ENCODE data around the gene CAPN15. TPM values are rescaled to one million over a fixed set of nuclear protein-coding genes. Genes with fewer than 3 reads are reported as not detected.
A peak's percentile ranks its signal among the peaks of the same experiment; 100 is the strongest.

The CAPN15 gene
- polyA plus RNA-seq, 3 donors = 3.4 to 42.6 (median 3.9) TPM

DNA sequence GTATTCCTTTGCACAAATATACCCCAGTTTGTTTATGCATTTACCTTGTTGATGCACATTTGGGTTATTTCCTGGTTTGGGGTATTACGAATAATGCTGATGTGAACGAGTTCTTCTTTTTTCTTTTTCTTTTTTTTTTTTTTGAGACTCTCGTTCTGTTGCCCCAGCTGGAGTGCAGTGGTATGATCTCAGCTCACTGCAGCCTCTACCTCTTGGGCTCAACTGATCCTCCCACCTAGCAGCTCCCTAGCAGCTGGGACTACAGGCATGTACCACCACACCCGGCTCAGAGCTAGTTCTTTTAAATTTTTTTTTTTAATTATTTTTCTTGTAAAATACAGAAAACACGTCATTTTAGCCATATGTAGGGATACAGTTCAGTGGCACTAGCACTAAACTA lies 76.4 kb downstream of the CAPN15 start:
- Histone ChIP-seq H4K20me1 (ENCODE audit: insufficient read depth, low read length) (peaks cover 95% of the 10 kb centered on the region), H3K9me3 (replicated peaks in 1 of 2; ENCODE audit: control insufficient read depth in 1 of 2, insufficient read depth in 1 of 2, low read length in 2 of 2) (peaks cover 0 to 9% of the 10 kb centered on the region in 2 donors), H3K79me2 (ENCODE audit: insufficient read depth, low read length) (peaks cover 93% of the 10 kb centered on the region), H3K36me3 (replicated peaks in 1 of 2; ENCODE audit: control insufficient read depth in 1 of 2, insufficient read depth in 2 of 2, low read length in 2 of 2) (peaks cover 9 to 19% of the 10 kb centered on the region in 2 donors), H3K4me1 (ENCODE audit: control insufficient read depth in 1 of 2, insufficient read depth in 2 of 2, low read length in 2 of 2) (no peaks in the 10 kb centered on the region), H3K9ac (ENCODE audit: insufficient read depth, low read length, poor library complexity, severe bottlenecking) (no peak overlapping the region), H3K27me3 (ENCODE audit: control insufficient read depth in 2 of 2, insufficient read depth in 2 of 2, low read length in 2 of 2) (no peaks in the 10 kb centered on the region), H2AFZ (ENCODE audit: insufficient read depth, low read depth, low read length, poor library complexity, severe bottlenecking) (no peak overlapping the region), H3K4me3 (replicated peaks in 1 of 3; ENCODE audit: low read depth in 2 of 3, low read length in 3 of 3) (no peak overlapping the region), H3K4me2 (replicated peaks; ENCODE audit: extremely low read depth, low read length, poor library complexity, severe bottlenecking) (no peak overlapping the region), H3K27ac (ENCODE audit: low read depth in 1 of 2, low read length in 2 of 2) (no peak overlapping the region)
- Mint-ChIP-seq H3K36me3 (peaks cover 12 to 43% of the 10 kb centered on the region in 2 donors), H3K27me3 (ENCODE audit: low read depth in 3 of 3) (peaks cover 0 to 1% (median 0%) of the 10 kb centered on the region in 3 donors), H3K4me1 (peaks cover 3% of the 10 kb centered on the region), H3K9me3 (peaks cover 0 to 13% (median 8%) of the 10 kb centered on the region in 7 donors), H3K27ac (peak overlapping the region in 1 of 7 donors; percentile 57), H3K4me3 (no peak overlapping the region)
- DNase-seq = no peak
- TF ChIP-seq, protein P1, sequence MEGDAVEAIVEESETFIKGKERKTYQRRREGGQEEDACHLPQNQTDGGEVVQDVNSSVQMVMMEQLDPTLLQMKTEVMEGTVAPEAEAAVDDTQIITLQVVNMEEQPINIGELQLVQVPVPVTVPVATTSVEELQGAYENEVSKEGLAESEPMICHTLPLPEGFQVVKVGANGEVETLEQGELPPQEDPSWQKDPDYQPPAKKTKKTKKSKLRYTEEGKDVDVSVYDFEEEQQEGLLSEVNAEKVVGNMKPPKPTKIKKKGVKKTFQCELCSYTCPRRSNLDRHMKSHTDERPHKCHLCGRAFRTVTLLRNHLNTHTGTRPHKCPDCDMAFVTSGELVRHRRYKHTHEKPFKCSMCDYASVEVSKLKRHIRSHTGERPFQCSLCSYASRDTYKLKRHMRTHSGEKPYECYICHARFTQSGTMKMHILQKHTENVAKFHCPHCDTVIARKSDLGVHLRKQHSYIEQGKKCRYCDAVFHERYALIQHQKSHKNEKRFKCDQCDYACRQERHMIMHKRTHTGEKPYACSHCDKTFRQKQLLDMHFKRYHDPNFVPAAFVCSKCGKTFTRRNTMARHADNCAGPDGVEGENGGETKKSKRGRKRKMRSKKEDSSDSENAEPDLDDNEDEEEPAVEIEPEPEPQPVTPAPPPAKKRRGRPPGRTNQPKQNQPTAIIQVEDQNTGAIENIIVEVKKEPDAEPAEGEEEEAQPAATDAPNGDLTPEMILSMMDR (IDR thresholded peaks at IDR 0.05) = no peak
- intact Hi-C loops (cut with micrococcal nuclease) = no loop called here
- no CpG with 5 or more reads among the region's 5 CpGs for WGBS (ENCODE audit: insufficient coverage)

Small RNA genes lying within 50 kb of the gene (small RNA-seq; reads per million reads assigned to genes)
- not detected for gene MIR3176 (ENCODE audit: insufficient read length, low read depth)
- not detected for gene MIR5587 (ENCODE audit: insufficient read length, low read depth)
- not detected for gene Z98883.1 (ENCODE audit: insufficient read length, low read depth)

Other genes starting within 250 kb of the CAPN15 start
- gene ARHGDIG, start 247.1 kb upstream of the CAPN15 start, polyA plus RNA-seq = not detected
- gene PDIA2, start 244.5 kb upstream of the CAPN15 start, polyA plus RNA-seq = not detected
- 10 to 100 TPM in 1 of 3 donors, under 1 TPM in 2; 0.30 to 20.9 (median 0.74) TPM for gene AXIN1, start 175.0 kb upstream of the CAPN15 start, polyA plus RNA-seq
- 10 to 100 TPM; 68.6 to 88.5 (median 88.1) TPM for gene MRPL28, start 157.2 kb upstream of the CAPN15 start, polyA plus RNA-seq
- 100 to 1,000 TPM in 1 of 3 donors, 10 to 100 TPM in 2; 18.2 to 137 (median 39.8) TPM for gene PGAP6, start 145.7 kb upstream of the CAPN15 start, polyA plus RNA-seq
- gene NME4, start 130.5 kb upstream of the CAPN15 start, polyA plus RNA-seq = 10 to 100 TPM; 26.7 to 31.4 (median 26.9) TPM
- gene DECR2, start 125.8 kb upstream of the CAPN15 start, polyA plus RNA-seq = 10 to 100 TPM in 1 of 3 donors, 1 to 10 TPM in 2; 5.7 to 12.8 (median 8.7) TPM
- gene RAB11FIP3, start 102.1 kb upstream of the CAPN15 start, polyA plus RNA-seq = 1 to 10 TPM in 1 of 3 donors, under 1 TPM in 2; 0.37 to 7.5 (median 0.49) TPM
- gene PRR35, start 32.7 kb downstream of the CAPN15 start, polyA plus RNA-seq = not detected
- under 1 TPM; 0.29 to 0.57 (median 0.36) TPM for gene NHLRC4, start 39.3 kb downstream of the CAPN15 start, polyA plus RNA-seq
- gene PIGQ, start 42.3 kb downstream of the CAPN15 start, polyA plus RNA-seq = 10 to 100 TPM; 11.4 to 39.8 (median 12.1) TPM
- gene RAB40C, start 62.4 kb downstream of the CAPN15 start, polyA plus RNA-seq = 10 to 100 TPM; 10.0 to 22.6 (median 10.9) TPM
- under 1 TPM in 1 of 3 donors, not detected in 2; 0.76 TPM for gene WFIKKN1, start 103.3 kb downstream of the CAPN15 start, polyA plus RNA-seq
- gene METTL26, start 108.6 kb downstream of the CAPN15 start, polyA plus RNA-seq = 10 to 100 TPM; 57.1 to 80.9 (median 70.4) TPM
- 10 to 100 TPM; 23.7 to 65.6 (median 42.1) TPM for gene MCRIP2, start 114.1 kb downstream of the CAPN15 start, polyA plus RNA-seq
- 10 to 100 TPM in 1 of 3 donors, 1 to 10 TPM in 1, under 1 TPM in 1; 0.13 to 16.5 (median 1.1) TPM for gene WDR90, start 121.7 kb downstream of the CAPN15 start, polyA plus RNA-seq
- gene RHOT2, start 140.4 kb downstream of the CAPN15 start, polyA plus RNA-seq = 100 to 1,000 TPM in 1 of 3 donors, 10 to 100 TPM in 2; 25.4 to 276 (median 26.3) TPM
- gene RHBDL1, start 148.0 kb downstream of the CAPN15 start, polyA plus RNA-seq = 1 to 10 TPM in 1 of 3 donors, not detected in 2; 1.3 TPM
- 100 to 1,000 TPM in 2 of 3 donors, 10 to 100 TPM in 1; 83.3 to 108 (median 106) TPM for gene STUB1, start 152.7 kb downstream of the CAPN15 start, polyA plus RNA-seq
- gene JMJD8, start 156.6 kb downstream of the CAPN15 start, polyA plus RNA-seq = 10 to 100 TPM; 28.7 to 45.3 (median 33.5) TPM
- 1 to 10 TPM; 5.7 to 9.2 (median 7.4) TPM for gene WDR24, start 162.7 kb downstream of the CAPN15 start, polyA plus RNA-seq
- gene FBXL16, start 178.1 kb downstream of the CAPN15 start, polyA plus RNA-seq = 1 to 10 TPM in 1 of 3 donors, under 1 TPM in 2; 0.28 to 1.0 (median 0.49) TPM
- 1 to 10 TPM in 2 of 3 donors, under 1 TPM in 1; 0.97 to 5.4 (median 1.7) TPM for gene METRN, start 187.4 kb downstream of the CAPN15 start, polyA plus RNA-seq
- 10 to 100 TPM; 21.5 to 56.3 (median 34.4) TPM for gene ANTKMT, start 193.4 kb downstream of the CAPN15 start, polyA plus RNA-seq
- under 1 TPM in 1 of 3 donors, not detected in 2; 0.96 TPM for gene CCDC78, start 198.7 kb downstream of the CAPN15 start, polyA plus RNA-seq
- 1 to 10 TPM in 2 of 3 donors, under 1 TPM in 1; 0.60 to 8.9 (median 1.5) TPM for gene HAGHL, start 199.4 kb downstream of the CAPN15 start, polyA plus RNA-seq
- gene CIAO3, start 213.3 kb downstream of the CAPN15 start, polyA plus RNA-seq = 10 to 100 TPM in 2 of 3 donors, 1 to 10 TPM in 1; 8.6 to 41.1 (median 11.8) TPM
- gene MSLN, start 233.0 kb downstream of the CAPN15 start, polyA plus RNA-seq = under 1 TPM in 2 of 3 donors, not detected in 1; 0.07 to 0.29 TPM

Measured in CD14-positive monocyte (primary cell).